H9 (cell line): Measurements from ENCODE around the gene CSNK1A1L. TPM values are rescaled to one million over a fixed set of nuclear protein-coding genes. Genes with fewer than 3 reads are reported as not detected.

Source experiments
- DNase-seq: peaks from one replicate; pipeline ENCODE4 v3.0.0-alpha.2; 2017
- H2AFZ ChIP-seq: one replicate; pipeline ENCODE4 v1.6.1; 2013; ENCODE audit warnings: mild to moderate bottlenecking, low read length, control low read depth, moderate library complexity
- H2AK5ac ChIP-seq: 2 replicates; pipeline ENCODE4 v1.6.1; 2013; ENCODE audit warnings: low read length, control low read depth, mixed read lengths; ENCODE audit not compliant: insufficient read length
- H2BK120ac ChIP-seq: one replicate; pipeline ENCODE4 v1.6.1; 2013; ENCODE audit warnings: low read depth, mild to moderate bottlenecking, low read length, control low read depth, inconsistent platforms; ENCODE audit not compliant: poor library complexity, severe bottlenecking
- H2BK12ac ChIP-seq: 2 replicates; pipeline ENCODE4 v1.6.1; 2013; ENCODE audit warnings: low read length, control low read depth, mixed read lengths, low read depth; ENCODE audit not compliant: insufficient read length
- H2BK15ac ChIP-seq: 2 replicates; pipeline ENCODE4 v1.6.1; 2013; ENCODE audit warnings: low read depth, low read length, control low read depth
- H2BK20ac ChIP-seq: one replicate; pipeline ENCODE4 v1.6.1; 2013; ENCODE audit warnings: low read depth, mild to moderate bottlenecking, low read length, control low read depth, inconsistent platforms; ENCODE audit not compliant: poor library complexity, severe bottlenecking
- H2BK5ac ChIP-seq: 2 replicates; pipeline ENCODE4 v1.6.1; 2013; ENCODE audit warnings: low read length, control low read depth, mixed read lengths; ENCODE audit not compliant: insufficient read length
- H3K14ac ChIP-seq: 2 replicates; pipeline ENCODE4 v1.6.1; 2013; ENCODE audit warnings: low read length, control low read depth; ENCODE audit not compliant: insufficient read depth
- H3K18ac ChIP-seq: 2 replicates; pipeline ENCODE4 v1.6.1; 2013; ENCODE audit warnings: low read depth, mild to moderate bottlenecking, mixed read lengths, low read length, control low read depth; ENCODE audit not compliant: insufficient read length
- H3K23ac ChIP-seq: 2 replicates; pipeline ENCODE4 v1.6.1; 2013; ENCODE audit warnings: low read length, control low read depth, mixed read lengths, low read depth; ENCODE audit not compliant: insufficient read length
- H3K23me2 ChIP-seq: 2 replicates; pipeline ENCODE4 v1.6.1; 2013; ENCODE audit warnings: low read depth, mild to moderate bottlenecking, mixed read lengths, low read length, control low read depth; ENCODE audit not compliant: insufficient read length, poor library complexity, severe bottlenecking
- H3K27ac ChIP-seq: 2 replicates; pipeline ENCODE4 v1.5.1; 2013; ENCODE audit warnings: low read length, control low read depth, mixed read lengths, low read depth; ENCODE audit not compliant: insufficient read length
- H3K27me3 ChIP-seq: 2 replicates; pipeline ENCODE4 v1.6.1; 2013; ENCODE audit warnings: low read length, control low read depth, inconsistent platforms; ENCODE audit not compliant: insufficient read depth
- H3K4ac ChIP-seq: 2 replicates; pipeline ENCODE4 v1.6.1; 2013; ENCODE audit warnings: low read depth, mild to moderate bottlenecking, control low read depth, inconsistent platforms, low read length, moderate library complexity
- H3K4me1 ChIP-seq: 2 replicates; pipeline ENCODE4 v1.6.1; 2013; ENCODE audit warnings: low read length, control low read depth, inconsistent platforms; ENCODE audit not compliant: insufficient read depth
- H3K4me2 ChIP-seq: 2 replicates; pipeline ENCODE4 v1.6.1; 2013; ENCODE audit warnings: low read length, control low read depth, mixed read lengths; ENCODE audit not compliant: insufficient read length, insufficient read depth
- H3K56ac ChIP-seq: 2 replicates; pipeline ENCODE4 v1.6.1; 2013; ENCODE audit warnings: low read depth, mild to moderate bottlenecking, mixed read lengths, low read length, control low read depth; ENCODE audit not compliant: insufficient read length
- H3K79me1 ChIP-seq: 2 replicates; pipeline ENCODE4 v1.6.1; 2013; ENCODE audit warnings: low read depth, mild to moderate bottlenecking, moderate library complexity, low read length, control low read depth, inconsistent platforms; ENCODE audit not compliant: insufficient read depth, poor library complexity, severe bottlenecking
- H3K79me2 ChIP-seq: 2 replicates; pipeline ENCODE4 v1.6.1; 2013; ENCODE audit warnings: low read length, control low read depth, inconsistent platforms; ENCODE audit not compliant: insufficient read depth
- H3K9ac ChIP-seq: 2 replicates; pipeline ENCODE4 v1.6.1; 2013; ENCODE audit warnings: low read length, control low read depth, mixed read lengths; ENCODE audit not compliant: insufficient read length; ENCODE audit errors: extremely low read depth
- H3K9me3 ChIP-seq: one replicate; pipeline ENCODE4 v1.6.1; 2013; ENCODE audit warnings: low read depth, low read length, inconsistent platforms; ENCODE audit not compliant: control insufficient read depth
- H3T11ph ChIP-seq: one replicate; pipeline ENCODE4 v1.6.1; 2013; ENCODE audit warnings: mild to moderate bottlenecking, low read length, control low read depth, inconsistent platforms
- H4K20me1 ChIP-seq: one replicate; pipeline ENCODE4 v1.6.1; 2013; ENCODE audit not compliant: control insufficient read depth, insufficient read length, insufficient read depth
- H4K5ac ChIP-seq: 2 replicates; pipeline ENCODE4 v1.6.1; 2013; ENCODE audit warnings: low read depth, mild to moderate bottlenecking, mixed read lengths, low read length, control low read depth; ENCODE audit not compliant: insufficient read length
- H4K8ac ChIP-seq: replicated peaks from 2 replicates; pipeline ENCODE4 v1.6.1; 2013; ENCODE audit warnings: low read length, control low read depth, mixed read lengths, low read depth; ENCODE audit not compliant: insufficient read length
- H4K91ac ChIP-seq: 2 replicates; pipeline ENCODE4 v1.6.1; 2013; ENCODE audit warnings: low read depth, mild to moderate bottlenecking, moderate library complexity, mixed read lengths, low read length, control low read depth; ENCODE audit not compliant: insufficient read length
- H3K27ac Mint-ChIP-seq, 3 experiments: 2 replicates in 2 of 3; 3 replicates in 1 of 3; pipeline ENCODE4 v1.8.0; 2020 to 2021; ENCODE audit warnings: mixed read lengths in 3 of 3, mild to moderate bottlenecking in 1 of 3, moderate library complexity in 1 of 3
- H3K27me3 Mint-ChIP-seq: 2 replicates; pipeline ENCODE4 v1.8.0; 2021; ENCODE audit warnings: low read depth, mild to moderate bottlenecking, moderate library complexity, mixed read lengths
- H3K36me3 Mint-ChIP-seq, 3 experiments: 2 replicates in 2 of 3; 3 replicates in 1 of 3; pipeline ENCODE4 v1.8.0; 2020 to 2021; ENCODE audit warnings: low read depth in 3 of 3, mixed read lengths in 3 of 3; ENCODE audit not compliant: insufficient read depth in 1 of 3
- H3K4me1 Mint-ChIP-seq, 2 experiments: 2 replicates each; pipeline ENCODE4 v1.8.0; 2020; ENCODE audit warnings: mixed read lengths in 2 of 2
- H3K4me3 Mint-ChIP-seq, 2 experiments: 2 replicates in 1 of 2; 3 replicates in 1 of 2; pipeline ENCODE4 v1.8.0; 2020 to 2021; ENCODE audit warnings: mild to moderate bottlenecking in 2 of 2, mixed read lengths in 2 of 2, moderate library complexity in 1 of 2
- H3K9me3 Mint-ChIP-seq, 2 experiments: 2 replicates in 1 of 2; 3 replicates in 1 of 2; pipeline ENCODE4 v1.8.0; 2020; ENCODE audit warnings: mild to moderate bottlenecking in 2 of 2, mixed read lengths in 2 of 2, moderate library complexity in 1 of 2
- CTCF ChIP-seq: fragments of 200-600 bp; sonication (generic); conservative IDR thresholded peaks from 3 replicates; pipeline ENCODE4 v1.8.0; 2021; ENCODE audit warnings: antibody characterized with exemption, mild to moderate bottlenecking
- WGBS: extraction: QIAGEN DNeasy Blood & Tissue Kit; methylation state at CpG from one replicate; pipeline ENCODE4 v1.1.7; 2013; ENCODE audit warnings: missing lambda C conversion rate, low lambda C conversion rate, mixed read lengths; ENCODE audit not compliant: insufficient read length; ENCODE audit errors: extremely low coverage; 5-methylcytosine and 5-hydroxymethylcytosine counted together
- total RNA-seq: library from RNA; stranded (reverse); gene quantifications from 2 replicates; pipeline ENCODE4 v1.2.1, GENCODE V29; 2021

The CSNK1A1L gene
- total RNA-seq, 1 experiment from 2014 or later: not detected

DNA sequence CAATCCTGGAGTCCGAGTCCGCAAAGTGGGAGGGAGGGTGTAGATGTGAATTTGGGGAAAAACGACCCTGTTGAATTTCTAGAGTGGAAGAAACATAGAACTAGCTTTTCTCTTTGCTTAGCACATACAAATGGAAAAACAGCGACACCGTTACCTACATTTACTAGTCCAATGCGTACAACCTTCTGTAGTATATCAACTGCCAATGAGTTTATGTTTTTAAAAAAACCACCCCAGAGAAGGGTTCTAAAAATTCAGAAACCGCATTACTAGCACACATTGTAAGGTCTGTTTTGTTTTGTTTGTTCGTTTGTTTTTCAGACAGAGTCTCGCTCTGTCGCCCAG is 45.6 kb downstream of the CSNK1A1L start:
- Histone ChIP-seq H3K56ac (no peak overlapping the region), H3K14ac (no peak overlapping the region), H4K5ac (no peak overlapping the region), H2BK120ac (no peak overlapping the region), H3K79me2 (peaks cover 15% of the 10 kb centered on the region; the same call in 1 of the 2 replicates), H3K27me3 (no peaks in the 10 kb centered on the region), H2BK12ac (no peak overlapping the region), H2AK5ac (no peak overlapping the region), H3K27ac (no peak overlapping the region), H2BK5ac (no peak overlapping the region), H3K23ac (no peak overlapping the region), H3K4me1 (no peaks in the 10 kb centered on the region; the same call in 1 of the 2 replicates), H3K79me1 (peaks cover 5% of the 10 kb centered on the region), H2BK15ac (no peak overlapping the region), H3K4ac (no peak overlapping the region), H3K9ac (no peak overlapping the region), H2BK20ac (no peak overlapping the region), H4K91ac (no peak overlapping the region), H4K20me1 (no peaks in the 10 kb centered on the region), H2AFZ (no peak overlapping the region), H3K18ac (no peak overlapping the region), H3K4me2 (peak overlapping the region; percentile 95), H4K8ac (no peak overlapping the region), H3K9me3 (no peaks in the 10 kb centered on the region), H3K23me2 (peaks cover 3% of the 10 kb centered on the region), H3T11ph (no peak overlapping the region)
- Mint-ChIP-seq H3K27ac (peak overlapping the region in 1 of 3 experiments; percentile 89; a peak in 3 of 7 replicates), H3K9me3 (peaks cover 3 to 8% of the 10 kb centered on the region in 2 experiments; a peak in 4 of 5 replicates), H3K4me3 (peak overlapping the region; percentile 90 to 95), H3K4me1 (peaks cover 10 to 15% of the 10 kb centered on the region in 2 experiments), H3K27me3 (peaks cover 3% of the 10 kb centered on the region), H3K36me3 (peaks cover 15 to 19% (median 17%) of the 10 kb centered on the region in 3 experiments)
- TF ChIP-seq CTCF: no peak
- DNase-seq: no peak
- no CpG with 5 or more reads among the region's 10 CpGs for WGBS
